A549 (cell line): ENCODE data around the gene TGFBR3.

Experiments
- RNF2 ChIP-seq: fragments of 200-600 bp; sonication (generic); IDR thresholded peaks from 2 replicates; pipeline ENCODE4 v1.6.1; 2016; ENCODE audit warnings: low read depth, mild to moderate bottlenecking, antibody characterized with exemption, moderate library complexity, borderline replicate concordance
- TF ChIP-seq, protein P1 (sequence below): fragments of 450-650 bp; IDR thresholded peaks from 2 replicates; pipeline ENCODE4 v1.6.1; 2014; ENCODE audit warnings: antibody characterized with exemption

DNA sequence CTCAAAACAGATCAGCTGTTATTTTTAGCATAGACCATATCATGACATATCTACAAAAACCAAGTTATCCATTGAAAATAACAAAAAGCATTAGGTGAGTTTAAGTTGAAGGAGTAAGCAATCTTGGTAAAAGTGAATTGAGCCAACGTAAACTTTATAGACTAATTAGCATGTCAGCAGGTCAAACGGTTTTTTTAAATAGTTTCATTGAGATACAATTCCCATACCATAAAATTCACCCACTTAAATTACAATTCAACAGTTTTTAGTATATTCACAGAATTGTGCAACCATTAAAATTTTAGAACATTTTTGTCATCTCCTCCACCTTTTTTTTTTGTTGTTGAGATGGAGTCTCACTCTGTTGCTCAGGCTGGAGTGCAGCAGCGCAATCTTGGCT is 92.1 kb downstream of the TGFBR3 start:
- TF ChIP-seq, protein P1, sequence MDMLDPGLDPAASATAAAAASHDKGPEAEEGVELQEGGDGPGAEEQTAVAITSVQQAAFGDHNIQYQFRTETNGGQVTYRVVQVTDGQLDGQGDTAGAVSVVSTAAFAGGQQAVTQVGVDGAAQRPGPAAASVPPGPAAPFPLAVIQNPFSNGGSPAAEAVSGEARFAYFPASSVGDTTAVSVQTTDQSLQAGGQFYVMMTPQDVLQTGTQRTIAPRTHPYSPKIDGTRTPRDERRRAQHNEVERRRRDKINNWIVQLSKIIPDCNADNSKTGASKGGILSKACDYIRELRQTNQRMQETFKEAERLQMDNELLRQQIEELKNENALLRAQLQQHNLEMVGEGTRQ, result no peak
- no peak for TF ChIP-seq RNF2
